GM11168 (cell line): ENCODE results near the gene MYH15.

Experiments used
- in situ Hi-C: fragments of 300-500 bp; cut with MboI; formaldehyde crosslinking; loops from one replicate; pipeline ENCODE4 v1.12.0; 2022; ENCODE audit warnings: low sequenced_read_pairs; ENCODE audit not compliant: unreplicated experiment

The MYH15 gene

GRCh38 chr3:108432431-108432830 lies 78.0 kb downstream of the MYH15 start:
- in situ Hi-C loops: no loop called here

- in situ Hi-C loops: no loop called here
Observed at GRCh38 chr3:108430540-108430939, 79.9 kb downstream of the MYH15 start.

DNA sequence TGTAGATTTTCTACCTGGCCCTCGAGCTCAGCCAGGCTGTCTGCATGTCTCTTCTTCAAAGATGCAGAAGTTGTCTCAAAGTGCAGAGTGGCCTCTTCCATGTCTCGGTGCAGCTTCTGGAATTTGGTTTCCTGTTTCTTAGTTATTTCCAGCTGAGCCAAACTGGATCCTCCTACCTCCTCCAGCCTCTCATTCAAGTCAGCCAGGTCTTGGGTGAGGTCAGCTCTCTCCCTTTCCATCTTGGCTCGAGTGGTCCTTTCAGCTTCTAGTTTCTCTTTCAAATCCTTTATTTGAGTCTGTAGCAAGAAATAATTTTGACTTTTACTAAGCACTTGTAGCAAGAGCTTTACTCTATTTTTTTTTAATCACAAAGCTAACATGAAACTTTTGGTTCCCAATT lies 81.8 kb downstream of the MYH15 start:
- in situ Hi-C loops: no loop called here

DNA sequence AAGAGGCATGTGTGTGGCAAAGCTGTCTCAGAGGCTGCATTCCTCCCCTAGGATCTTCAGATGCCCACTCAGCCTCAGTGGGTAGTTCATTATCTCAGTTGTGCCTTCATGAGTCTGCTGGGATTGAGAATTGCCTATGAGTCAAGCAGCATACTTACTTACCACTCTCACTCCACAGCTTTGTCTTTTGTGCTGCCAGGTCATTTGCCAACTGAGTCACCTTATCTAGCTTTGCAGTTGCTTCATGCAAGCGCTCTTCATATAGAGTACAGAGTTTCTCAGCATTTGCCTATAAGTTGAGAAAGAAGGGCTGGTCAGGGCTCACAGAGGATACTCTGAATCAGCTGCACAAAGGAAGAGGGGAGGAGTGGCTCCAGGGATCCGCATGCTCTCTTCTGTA lies 89.5 kb downstream of the MYH15 start:
- in situ Hi-C loops: no loop called here

DNA sequence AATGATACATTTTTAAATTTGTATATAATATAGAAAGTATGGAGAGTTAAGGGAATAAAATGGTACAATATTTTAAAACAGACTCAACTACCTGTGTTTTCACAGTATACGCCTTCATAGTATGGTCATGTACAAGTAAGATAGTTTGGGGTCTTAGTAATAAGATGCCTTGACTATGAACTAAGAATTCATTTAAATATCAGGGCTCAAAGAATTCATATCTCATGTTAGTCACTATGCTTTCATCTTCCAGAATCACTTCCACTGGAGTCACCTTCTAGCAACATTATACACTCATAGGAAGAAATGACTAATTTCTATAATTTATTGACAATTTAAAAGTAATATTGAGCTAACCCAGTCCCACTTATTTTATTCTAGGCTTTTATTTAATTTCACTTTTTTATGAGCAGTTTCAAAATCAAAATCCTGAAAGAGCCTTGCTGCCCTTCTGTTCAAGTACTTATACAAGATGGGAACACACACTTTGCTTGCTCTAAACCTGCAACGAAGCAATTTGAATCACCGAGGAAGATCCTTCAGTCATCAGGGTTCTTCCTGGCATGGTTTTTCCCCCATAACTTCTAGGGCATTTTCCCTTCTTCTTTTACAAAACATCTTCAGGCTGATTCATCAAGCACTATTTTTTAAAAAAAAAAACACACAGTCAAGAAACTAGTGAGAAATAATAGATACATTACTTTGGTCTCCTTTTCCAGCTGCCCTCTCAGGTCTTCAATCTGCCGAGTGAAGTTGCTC lies 94.1 kb downstream of the MYH15 start:
- in situ Hi-C loops: no loop called here

DNA sequence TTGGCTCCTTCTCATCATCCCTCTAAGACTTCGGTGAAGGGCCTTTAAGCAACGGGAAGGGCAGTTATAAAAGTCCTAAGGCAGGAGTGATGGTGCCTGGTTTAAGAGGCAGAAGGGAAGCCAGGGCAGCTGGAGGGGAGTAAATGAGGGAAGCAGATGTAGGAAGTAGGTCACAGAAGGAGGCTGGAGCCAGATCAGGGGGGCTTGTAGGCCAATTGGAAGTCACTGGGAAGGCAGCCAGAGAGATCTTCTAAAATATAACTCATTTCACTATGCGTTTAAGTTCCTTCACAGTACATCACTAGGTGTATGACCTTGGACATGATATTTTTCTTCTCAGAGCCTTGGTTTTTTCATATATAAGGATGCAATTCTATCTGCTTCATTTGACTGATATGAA lies 94.7 kb downstream of the MYH15 start:
- in situ Hi-C loops: no loop called here

DNA sequence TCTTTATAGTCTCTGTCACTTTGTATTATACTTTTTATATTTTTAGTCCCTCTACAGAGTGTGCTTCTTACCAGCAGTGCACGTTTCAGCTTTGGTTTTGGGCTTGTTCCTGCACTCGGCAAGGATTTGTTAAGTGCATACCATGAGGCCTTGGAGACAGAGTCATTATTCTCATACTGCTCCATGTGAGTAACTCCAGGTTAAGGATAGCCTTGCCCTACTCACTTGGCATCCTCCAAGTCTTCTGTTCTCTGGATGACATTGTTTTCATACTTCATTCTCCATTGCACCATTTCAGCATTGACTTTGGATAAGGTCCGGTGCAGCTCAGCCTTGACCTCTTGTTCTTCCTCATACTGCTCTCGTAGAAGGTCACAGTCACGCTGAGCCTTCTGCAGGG lies 96.4 kb downstream of the MYH15 start:
- in situ Hi-C loops: no loop called here

- in situ Hi-C loops: no loop called here
Observed at GRCh38 chr3:108412121-108412750, 98.2 kb downstream of the MYH15 start.

- in situ Hi-C loops: no loop called here
Observed at GRCh38 chr3:108410531-108410984, 99.8 kb downstream of the MYH15 start.

DNA sequence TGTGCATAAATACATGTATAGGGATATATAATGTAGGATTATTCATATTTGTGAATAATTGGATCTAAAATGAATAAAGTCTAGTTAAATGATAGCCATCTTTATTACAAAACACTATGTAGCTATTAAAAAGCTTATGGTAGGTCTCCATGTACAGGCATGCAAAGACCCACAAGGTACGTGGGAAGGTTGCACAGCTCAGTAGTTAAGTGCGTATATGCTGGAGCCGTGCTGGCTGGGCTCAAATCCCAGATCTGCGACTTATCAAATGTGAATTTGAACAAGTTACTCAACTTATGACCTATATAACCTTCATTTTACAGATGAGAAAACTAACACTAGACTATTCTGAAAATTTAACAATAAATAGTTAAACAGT lies 100.6 kb downstream of the MYH15 start:
- in situ Hi-C loops: loop anchor here (10.0 kb wide), 1 partner anchor 255 kb away; no protein-coding TSS in a partner anchor

- in situ Hi-C loops: loop anchor here (10.0 kb wide), 1 partner anchor 254 kb away; no protein-coding TSS in a partner anchor
Observed at GRCh38 chr3:108408883-108409799, 101.3 kb downstream of the MYH15 start.

DNA sequence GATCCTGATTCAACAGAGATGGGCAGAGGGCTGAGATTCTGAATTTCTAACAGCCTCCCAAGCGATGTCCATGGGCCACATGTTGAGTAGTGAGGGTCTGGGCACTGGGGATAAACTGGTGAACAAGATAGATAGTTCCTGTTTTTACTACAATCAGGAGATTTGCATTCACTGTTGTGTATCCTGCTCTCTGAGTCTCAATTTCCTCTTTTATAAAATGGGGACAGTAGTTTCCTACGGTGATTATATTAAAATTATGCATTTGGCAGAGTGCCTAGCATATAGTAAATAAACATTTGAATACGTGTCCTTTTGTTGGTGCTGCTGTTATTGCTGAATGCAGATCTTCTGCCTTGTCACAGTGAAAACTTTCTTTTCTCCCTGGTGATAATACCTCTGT lies 102.5 kb downstream of the MYH15 start:
- in situ Hi-C loops: loop anchor here (10.0 kb wide), 1 partner anchor 253 kb away; no protein-coding TSS in a partner anchor

DNA sequence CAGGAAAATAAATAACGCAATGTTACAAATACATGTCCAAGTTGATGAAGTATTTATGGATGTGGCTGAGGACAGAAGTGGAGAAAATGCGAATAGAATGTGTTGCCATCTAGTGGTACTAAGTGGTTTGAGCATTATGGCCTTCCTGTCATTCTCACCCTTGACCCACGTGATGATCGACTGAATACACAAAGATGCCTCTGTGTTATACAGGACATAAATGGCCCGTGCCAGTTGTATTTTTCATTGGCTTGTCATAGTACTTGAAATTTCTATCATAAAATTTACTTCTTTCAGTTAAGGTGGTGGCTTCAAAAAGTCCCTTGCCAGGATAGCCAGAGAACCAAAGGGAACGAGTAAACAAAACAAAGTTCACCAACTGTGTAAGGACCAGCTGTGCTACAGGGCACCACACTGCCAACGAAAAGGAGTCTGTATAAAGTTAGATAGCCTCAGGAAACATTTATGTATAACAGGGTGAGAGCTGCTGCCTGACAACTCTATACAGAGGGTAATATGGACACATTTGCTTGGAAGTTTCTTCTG lies 103.7 kb downstream of the MYH15 start:
- in situ Hi-C loops: loop anchor here (10.0 kb wide), 1 partner anchor 252 kb away; no protein-coding TSS in a partner anchor

DNA sequence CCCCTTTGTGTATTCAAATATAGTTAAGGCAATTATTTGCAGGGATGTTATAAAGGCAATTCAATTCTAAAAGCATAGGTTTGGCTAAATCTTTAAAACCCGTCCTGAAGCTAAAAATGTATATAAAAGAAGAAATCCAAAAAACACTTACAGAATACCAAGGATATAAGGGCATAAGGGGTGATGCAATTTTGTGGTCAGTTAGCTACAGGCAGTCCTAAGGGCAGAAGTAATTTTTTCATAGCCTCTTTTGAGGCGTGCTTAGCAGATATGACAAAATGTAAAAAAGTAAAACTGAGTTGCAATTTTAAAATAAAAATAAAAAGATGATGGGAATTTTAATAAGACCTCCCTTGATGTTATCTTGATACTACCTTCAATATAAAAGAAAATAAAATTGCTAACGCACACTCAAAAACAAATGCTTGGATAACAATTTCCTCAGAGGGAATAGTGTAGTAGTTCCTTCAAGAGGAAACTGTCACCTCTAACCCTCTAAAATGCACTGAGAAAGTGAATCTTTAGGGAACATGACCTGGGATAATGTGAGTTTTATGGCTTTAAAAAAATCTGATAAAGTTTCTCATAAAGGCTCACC lies 104.2 kb downstream of the MYH15 start:
- in situ Hi-C loops: loop anchor here (10.0 kb wide), 1 partner anchor 251 kb away; no protein-coding TSS in a partner anchor

DNA sequence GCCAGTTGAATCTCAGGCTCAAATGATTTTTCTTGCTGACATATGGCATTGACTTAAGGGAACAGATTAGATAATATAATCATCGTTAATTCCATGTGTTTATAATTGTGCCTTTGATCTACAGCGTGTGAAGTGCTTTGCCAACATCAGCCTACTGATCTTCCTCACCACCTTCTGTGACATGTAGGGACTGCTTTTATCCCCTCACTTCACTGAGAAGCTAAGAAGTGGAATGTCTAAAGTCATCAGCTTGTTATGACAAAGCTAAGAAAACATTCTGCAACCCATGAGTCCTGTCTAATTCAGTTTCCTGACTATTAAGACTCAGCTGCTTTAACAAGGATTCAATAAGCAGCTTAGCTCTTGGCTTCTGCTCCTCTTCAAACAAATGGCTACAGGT lies 106.0 kb downstream of the MYH15 start:
- in situ Hi-C loops: loop anchor here (10.0 kb wide), 1 partner anchor 250 kb away; no protein-coding TSS in a partner anchor

DNA sequence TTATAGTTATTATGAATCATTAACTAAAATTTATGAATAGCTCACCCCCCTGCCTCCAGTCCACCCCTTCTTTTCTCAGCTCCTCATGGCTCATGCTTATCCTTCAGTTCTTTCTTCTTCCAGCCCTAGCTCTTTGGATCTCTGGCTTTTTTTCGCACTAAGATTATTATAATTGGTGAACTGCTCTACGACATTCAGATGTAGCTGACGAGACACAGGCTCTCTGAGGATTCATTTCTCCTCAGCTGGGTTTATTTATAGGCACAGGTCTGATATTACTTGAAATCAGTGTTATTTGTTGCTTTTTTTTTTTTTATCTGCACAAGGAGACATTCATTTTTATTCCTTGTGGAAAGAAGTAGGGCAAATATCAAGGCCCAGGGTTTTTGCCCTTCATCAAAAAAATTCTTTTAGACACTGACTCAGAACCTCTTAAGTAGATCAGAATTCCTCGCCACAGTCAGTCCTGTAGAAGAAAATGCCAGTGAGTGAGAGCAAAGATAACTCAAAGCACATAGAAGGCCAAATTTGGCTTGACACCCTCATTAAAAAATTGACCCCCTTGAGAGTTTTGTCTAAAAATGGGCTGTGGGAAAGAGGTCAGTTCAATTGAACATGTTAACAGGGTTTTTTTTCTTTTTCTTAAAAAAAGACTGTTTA lies 106.6 kb downstream of the MYH15 start:
- in situ Hi-C loops: loop anchor here (10.0 kb wide), 1 partner anchor 249 kb away; no protein-coding TSS in a partner anchor

- in situ Hi-C loops: loop anchor here (10.0 kb wide), 1 partner anchor 248 kb away; no protein-coding TSS in a partner anchor
Observed at GRCh38 chr3:108403198-108403597, 107.2 kb downstream of the MYH15 start.

- in situ Hi-C loops: loop anchor here (10.0 kb wide), 1 partner anchor 247 kb away; no protein-coding TSS in a partner anchor
Observed at GRCh38 chr3:108401836-108402235, 108.6 kb downstream of the MYH15 start.

DNA sequence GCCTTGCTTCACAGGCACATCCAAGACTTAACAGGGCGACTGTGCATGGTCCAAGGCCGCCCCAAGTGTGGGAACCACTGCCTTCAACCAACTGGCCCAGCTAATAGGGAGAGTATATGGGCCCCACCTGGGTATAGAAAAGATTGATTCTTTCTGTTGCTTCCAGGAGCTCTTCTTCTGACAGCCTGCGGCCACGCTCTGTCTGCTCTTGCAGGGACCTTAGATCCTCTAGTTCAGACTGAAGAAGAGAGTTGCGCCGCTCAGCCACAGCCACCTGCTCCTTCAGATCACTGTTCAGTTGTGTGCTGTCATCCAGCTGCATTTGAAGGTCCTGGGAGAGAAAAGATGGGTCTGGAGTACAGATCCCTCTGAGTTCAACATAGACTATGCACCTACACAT lies 111.9 kb downstream of the MYH15 start:
- in situ Hi-C loops: no loop called here
